ENCODE data around the gene FLVCR2.

GRCh38 chr14:75540479-75540851 is 38.0 kb upstream of the FLVCR2 start:
- TF ChIP-seq CTCF (IDR thresholded peaks at IDR 0.05; ENCODE audit: low read length) = no peak
- TF ChIP-seq EZH2 (optimal IDR thresholded peaks at IDR 0.05; ENCODE audit: low read depth, low read length) = no peak

Data from MM.1S (cell line).